ENCODE data around the gene FRRS1L. TPM values are rescaled to one million over a fixed set of nuclear protein-coding genes. Genes with fewer than 3 reads are reported as not detected.

FRRS1L gene
- total RNA-seq, 1 donor from 2014 or later: 4.4 TPM

DNA sequence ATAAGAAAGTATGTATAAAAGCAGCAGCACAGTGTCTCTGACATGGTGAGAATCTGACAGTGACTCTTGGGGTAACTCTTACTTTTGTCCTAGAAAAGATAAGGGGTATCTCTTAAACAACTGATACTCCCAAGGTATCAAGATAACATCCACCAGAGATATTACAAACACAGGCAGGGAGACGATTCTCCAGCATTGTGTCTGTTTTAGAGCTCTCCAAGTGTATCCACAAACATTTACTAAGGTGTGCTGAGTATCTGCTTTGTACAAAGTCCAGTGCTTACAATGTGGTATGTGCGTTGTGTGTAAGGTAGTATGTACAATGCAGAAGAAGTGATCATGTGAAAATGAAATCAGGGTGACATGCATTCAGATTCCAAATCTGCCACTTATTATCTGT lies 42.9 kb downstream of the FRRS1L start:
- Mint-ChIP-seq H3K27me3 (ENCODE audit: unreplicated experiment) (peaks cover 2% of the 10 kb centered on the region), H3K4me1 (ENCODE audit: low read depth, unreplicated experiment) (no peaks in the 10 kb centered on the region), H3K9me3 (ENCODE audit: unreplicated experiment) (no peaks in the 10 kb centered on the region), H3K27ac (ENCODE audit: unreplicated experiment) (no peak overlapping the region), H3K4me3 (ENCODE audit: unreplicated experiment) (no peak overlapping the region), H3K36me3 (ENCODE audit: unreplicated experiment) (no peaks in the 10 kb centered on the region)
- no peak for DNase-seq
- TF ChIP-seq, protein P1, sequence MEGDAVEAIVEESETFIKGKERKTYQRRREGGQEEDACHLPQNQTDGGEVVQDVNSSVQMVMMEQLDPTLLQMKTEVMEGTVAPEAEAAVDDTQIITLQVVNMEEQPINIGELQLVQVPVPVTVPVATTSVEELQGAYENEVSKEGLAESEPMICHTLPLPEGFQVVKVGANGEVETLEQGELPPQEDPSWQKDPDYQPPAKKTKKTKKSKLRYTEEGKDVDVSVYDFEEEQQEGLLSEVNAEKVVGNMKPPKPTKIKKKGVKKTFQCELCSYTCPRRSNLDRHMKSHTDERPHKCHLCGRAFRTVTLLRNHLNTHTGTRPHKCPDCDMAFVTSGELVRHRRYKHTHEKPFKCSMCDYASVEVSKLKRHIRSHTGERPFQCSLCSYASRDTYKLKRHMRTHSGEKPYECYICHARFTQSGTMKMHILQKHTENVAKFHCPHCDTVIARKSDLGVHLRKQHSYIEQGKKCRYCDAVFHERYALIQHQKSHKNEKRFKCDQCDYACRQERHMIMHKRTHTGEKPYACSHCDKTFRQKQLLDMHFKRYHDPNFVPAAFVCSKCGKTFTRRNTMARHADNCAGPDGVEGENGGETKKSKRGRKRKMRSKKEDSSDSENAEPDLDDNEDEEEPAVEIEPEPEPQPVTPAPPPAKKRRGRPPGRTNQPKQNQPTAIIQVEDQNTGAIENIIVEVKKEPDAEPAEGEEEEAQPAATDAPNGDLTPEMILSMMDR (IDR thresholded peaks at IDR 0.05; ENCODE audit: partially characterized antibody, unreplicated experiment): no peak

DNA sequence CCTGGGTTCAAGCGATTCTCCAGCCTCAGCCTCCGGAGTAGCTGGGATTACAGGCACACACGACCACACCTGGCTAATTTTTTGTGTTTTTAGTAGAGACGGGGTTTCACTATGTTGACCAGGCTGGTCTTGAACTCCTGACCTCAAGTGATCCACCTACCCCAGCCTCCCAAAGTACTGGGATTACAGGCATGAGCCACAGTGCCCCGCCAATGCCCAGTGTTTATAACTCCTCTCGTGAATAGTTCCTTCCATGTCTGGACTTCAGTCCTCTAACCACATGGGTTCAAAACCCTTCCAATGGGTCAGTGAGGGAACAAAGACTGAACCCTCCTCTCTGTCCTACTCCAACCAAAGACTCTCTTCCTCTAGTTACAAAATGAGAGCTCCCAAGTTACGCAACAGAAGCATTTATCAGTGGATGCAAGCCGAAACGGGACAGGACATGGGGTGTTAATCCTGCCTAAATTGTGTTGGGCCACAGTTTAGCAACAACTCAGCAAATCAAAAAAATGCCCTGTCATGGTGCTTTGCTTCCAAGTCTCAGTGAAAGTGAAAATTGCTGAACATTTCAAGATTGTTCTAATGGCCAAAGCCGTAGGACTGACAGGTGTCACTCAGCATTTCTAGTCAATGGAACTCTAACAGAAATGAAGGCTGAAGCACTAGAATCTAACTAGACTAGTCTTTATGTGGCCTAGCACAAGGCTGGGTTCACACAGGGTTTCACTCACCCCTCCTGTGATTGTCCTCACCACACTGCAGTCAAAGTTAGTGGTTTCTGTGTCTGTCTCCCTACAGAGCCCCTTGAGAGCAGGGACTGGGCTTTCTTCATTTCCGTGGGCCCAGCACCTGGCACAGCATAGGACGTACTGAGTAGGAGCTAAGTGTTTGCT lies 44.1 kb downstream of the FRRS1L start:
- H3K4me1 Mint-ChIP-seq (ENCODE audit: low read depth, unreplicated experiment): peaks cover 5% of the 10 kb centered on the region
- peaks cover 7% of the 10 kb centered on the region for H3K9me3 Mint-ChIP-seq (ENCODE audit: unreplicated experiment)
- H3K27ac Mint-ChIP-seq (ENCODE audit: unreplicated experiment): no peak overlapping the region
- no peaks in the 10 kb centered on the region for H3K36me3 Mint-ChIP-seq (ENCODE audit: unreplicated experiment)
- DNase-seq: no peak
- TF ChIP-seq, protein P1 (IDR thresholded peaks at IDR 0.05; ENCODE audit: partially characterized antibody, unreplicated experiment): no peak
- H3K27me3 Mint-ChIP-seq (ENCODE audit: unreplicated experiment): peaks cover 6% of the 10 kb centered on the region
- no peak overlapping the region for H3K4me3 Mint-ChIP-seq (ENCODE audit: unreplicated experiment)

DNA sequence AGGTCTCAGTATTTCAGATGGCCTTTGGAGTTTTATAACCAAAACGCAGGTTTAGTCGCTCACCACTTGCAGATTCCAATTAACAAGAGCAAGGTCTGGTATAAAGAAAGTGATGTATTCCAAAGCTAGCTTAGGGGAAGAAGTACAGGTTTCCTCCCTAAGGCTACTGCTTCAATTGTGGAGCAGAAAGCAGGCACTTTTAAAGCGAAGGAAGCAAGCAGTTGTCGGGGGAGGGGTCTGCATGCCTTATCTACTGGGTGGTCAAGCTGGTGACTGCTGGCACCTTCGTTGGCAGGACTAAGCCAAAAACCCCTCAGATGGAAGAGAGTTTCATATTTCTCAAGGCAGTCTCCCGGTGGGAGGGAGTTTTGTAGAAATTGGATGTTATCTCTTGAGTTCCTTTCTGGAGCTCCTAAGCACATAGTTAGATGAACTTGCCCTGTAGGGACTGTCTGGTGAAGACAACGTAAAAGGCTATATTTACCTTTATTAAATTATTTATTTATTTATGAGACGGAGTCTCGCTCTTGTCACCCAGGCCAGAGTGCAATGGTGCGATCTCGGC lies 45.7 kb downstream of the FRRS1L start:
- H3K4me3 Mint-ChIP-seq (ENCODE audit: unreplicated experiment): no peak overlapping the region
- H3K27ac Mint-ChIP-seq (ENCODE audit: unreplicated experiment): no peak overlapping the region
- TF ChIP-seq, protein P1 (IDR thresholded peaks at IDR 0.05; ENCODE audit: partially characterized antibody, unreplicated experiment): no peak
- no peaks in the 10 kb centered on the region for H3K36me3 Mint-ChIP-seq (ENCODE audit: unreplicated experiment)
- H3K4me1 Mint-ChIP-seq (ENCODE audit: low read depth, unreplicated experiment): peaks cover 8% of the 10 kb centered on the region
- peaks cover 4% of the 10 kb centered on the region for H3K27me3 Mint-ChIP-seq (ENCODE audit: unreplicated experiment)
- peaks cover 7% of the 10 kb centered on the region for H3K9me3 Mint-ChIP-seq (ENCODE audit: unreplicated experiment)
- DNase-seq: no peak

DNA sequence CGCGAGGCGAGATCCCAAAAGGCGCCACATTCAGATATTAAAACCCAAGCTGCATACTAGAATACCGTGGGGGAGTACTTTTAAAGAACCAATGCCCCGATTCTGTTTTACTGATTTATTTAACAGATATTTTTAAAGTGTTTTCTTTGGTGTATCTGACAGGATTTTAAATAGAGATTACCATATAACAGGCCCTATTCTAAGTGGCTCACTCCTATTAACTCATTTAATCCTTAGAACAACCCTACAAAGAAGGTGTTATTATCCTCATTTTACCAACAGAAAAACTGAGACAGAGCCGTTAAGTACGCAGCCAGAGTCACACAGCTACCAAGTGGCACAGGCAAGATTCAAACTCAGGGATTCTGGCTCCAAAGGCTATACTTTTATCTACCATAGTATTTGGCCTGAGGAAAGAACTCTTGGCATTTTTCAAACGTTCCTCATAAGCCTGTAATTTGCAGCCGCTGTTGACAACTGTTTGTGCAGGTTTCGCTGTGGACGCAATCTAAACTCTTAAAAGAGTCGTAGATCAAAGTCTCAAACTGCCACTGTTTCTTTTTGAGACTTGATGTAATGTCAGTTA lies 46.8 kb downstream of the FRRS1L start:
- peaks cover 7% of the 10 kb centered on the region for H3K9me3 Mint-ChIP-seq (ENCODE audit: unreplicated experiment)
- peak overlapping the region; percentile 65 for H3K4me3 Mint-ChIP-seq (ENCODE audit: unreplicated experiment)
- TF ChIP-seq, protein P1 (IDR thresholded peaks at IDR 0.05; ENCODE audit: partially characterized antibody, unreplicated experiment): no peak
- no peaks in the 10 kb centered on the region for H3K36me3 Mint-ChIP-seq (ENCODE audit: unreplicated experiment)
- H3K27me3 Mint-ChIP-seq (ENCODE audit: unreplicated experiment): peaks cover 4% of the 10 kb centered on the region
- peak overlapping the region; percentile 12 for H3K27ac Mint-ChIP-seq (ENCODE audit: unreplicated experiment)
- H3K4me1 Mint-ChIP-seq (ENCODE audit: low read depth, unreplicated experiment): peaks cover 8% of the 10 kb centered on the region
- no peak for DNase-seq

All from glutamatergic neuron (in vitro differentiated cells).